Lung (tissue), 12 donors: ENCODE results near the gene HTR3B. TPM values are rescaled to one million over a fixed set of nuclear protein-coding genes. Genes with fewer than 3 reads are reported as not detected.
A peak's percentile ranks its signal among the peaks of the same experiment; 100 is the strongest.

ENCODE experiments used
- ATAC-seq: fragments of 200-7000 bp; cut with Tn5 transposase; one replicate; pipeline ENCODE4 v1.9.1; 2020; ENCODE audit warnings: moderate number of reproducible peaks; ENCODE audit not compliant: insufficient read depth, low FRiP score
- DNase-seq, 3 donors: peaks; one replicate each; pipeline ENCODE4 v3.0.0-alpha.2; 2013 to 2017
- H3K27ac ChIP-seq, 2 donors: one replicate each; pipeline ENCODE4 v1.5.1; 2013; ENCODE audit warnings: mild to moderate bottlenecking in 2 of 2, moderate library complexity in 2 of 2, control low read depth in 1 of 2, inconsistent platforms in 1 of 2, low read depth in 1 of 2, low read length in 1 of 2
- H3K27me3 ChIP-seq, 3 donors: one replicate each; pipeline ENCODE4 v1.5.1; 2013; ENCODE audit warnings: low read length in 2 of 3; ENCODE audit not compliant: control insufficient read depth in 3 of 3, insufficient read depth in 3 of 3
- H3K36me3 ChIP-seq, 4 donors: one replicate each; pipeline ENCODE4 v1.5.1; 2013; ENCODE audit warnings: low read length in 4 of 4, mild to moderate bottlenecking in 1 of 4, moderate library complexity in 1 of 4; ENCODE audit not compliant: control insufficient read depth in 4 of 4, insufficient read depth in 4 of 4
- H3K4me1 ChIP-seq, 5 donors: one replicate each; pipeline ENCODE4 v1.5.1; 2013; ENCODE audit warnings: low read length in 5 of 5, mild to moderate bottlenecking in 2 of 5, moderate library complexity in 1 of 5; ENCODE audit not compliant: control insufficient read depth in 5 of 5, insufficient read depth in 5 of 5
- H3K4me3 ChIP-seq: one replicate; pipeline ENCODE4 v1.5.1; 2013; ENCODE audit warnings: mild to moderate bottlenecking, control low read depth, moderate library complexity
- H3K9ac ChIP-seq, 2 donors: one replicate each; pipeline ENCODE4 v1.5.1; 2013; ENCODE audit warnings: low read length in 2 of 2, control low read depth in 1 of 2; ENCODE audit not compliant: insufficient read depth in 1 of 2
- H3K9me3 ChIP-seq, 4 donors: one replicate each; pipeline ENCODE4 v1.5.1; 2013; ENCODE audit warnings: low read length in 3 of 4, mild to moderate bottlenecking in 1 of 4, moderate library complexity in 1 of 4; ENCODE audit not compliant: control insufficient read depth in 4 of 4, insufficient read depth in 3 of 4
- WGBS, 2 donors: extraction: QIAGEN DNeasy Blood & Tissue Kit; methylation state at CpG; one replicate each; pipeline ENCODE4 v1.1.7; 2013; 5-methylcytosine and 5-hydroxymethylcytosine counted together
- polyA plus RNA-seq, 2 donors: library from polyadenylated mRNA; stranded (reverse); fragments of 200-250 nt; gene quantifications; one replicate each; pipeline ENCODE4 v1.2.1, GENCODE V29; 2013
- total RNA-seq, 2 donors: library from RNA; depleted of rRNA in 1 of 2; stranded (reverse); fragments of >200 nt in 1 of 2; gene quantifications; one replicate each; pipeline ENCODE4 v1.2.1, GENCODE V29; 2014 to 2021
- TF ChIP-seq, protein P1 (sequence below): IDR thresholded peaks from 2 replicates; pipeline ENCODE4 v1.5.1; 2012; ENCODE audit warnings: mild to moderate bottlenecking; ENCODE audit errors: control extremely low read depth, extremely low read depth
- donor health status: control.
- donor health status: control.
- donor health status: Bipolar disorder and iron deficiency.
- donor health status: healthy.
- donor health status: DM: yes; HTN: yes; CAD: no.

Gene HTR3B
- total and polyA plus RNA-seq, 4 donors: 0.03 TPM; not detected in 3

DNA sequence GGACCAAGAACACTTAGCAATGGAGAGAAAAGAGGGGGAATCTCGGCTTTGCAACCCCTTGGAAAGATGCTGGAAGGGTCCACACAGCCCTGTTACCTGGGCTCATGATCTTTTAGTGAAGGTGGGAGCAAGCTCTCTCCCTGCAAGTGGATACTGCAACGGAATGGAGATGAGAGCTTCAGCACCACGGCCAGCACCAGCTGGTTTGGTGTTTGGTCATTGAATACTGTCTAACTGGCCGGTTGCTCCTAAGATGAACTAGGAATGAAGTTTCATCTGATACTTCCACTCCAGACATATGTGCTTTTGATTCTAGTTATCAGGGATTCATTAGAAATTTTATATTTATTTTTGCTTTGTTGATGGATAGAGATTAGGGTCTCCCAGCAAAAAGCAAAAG is 86.6 kb downstream of the HTR3B start:
- TF ChIP-seq, protein P1, sequence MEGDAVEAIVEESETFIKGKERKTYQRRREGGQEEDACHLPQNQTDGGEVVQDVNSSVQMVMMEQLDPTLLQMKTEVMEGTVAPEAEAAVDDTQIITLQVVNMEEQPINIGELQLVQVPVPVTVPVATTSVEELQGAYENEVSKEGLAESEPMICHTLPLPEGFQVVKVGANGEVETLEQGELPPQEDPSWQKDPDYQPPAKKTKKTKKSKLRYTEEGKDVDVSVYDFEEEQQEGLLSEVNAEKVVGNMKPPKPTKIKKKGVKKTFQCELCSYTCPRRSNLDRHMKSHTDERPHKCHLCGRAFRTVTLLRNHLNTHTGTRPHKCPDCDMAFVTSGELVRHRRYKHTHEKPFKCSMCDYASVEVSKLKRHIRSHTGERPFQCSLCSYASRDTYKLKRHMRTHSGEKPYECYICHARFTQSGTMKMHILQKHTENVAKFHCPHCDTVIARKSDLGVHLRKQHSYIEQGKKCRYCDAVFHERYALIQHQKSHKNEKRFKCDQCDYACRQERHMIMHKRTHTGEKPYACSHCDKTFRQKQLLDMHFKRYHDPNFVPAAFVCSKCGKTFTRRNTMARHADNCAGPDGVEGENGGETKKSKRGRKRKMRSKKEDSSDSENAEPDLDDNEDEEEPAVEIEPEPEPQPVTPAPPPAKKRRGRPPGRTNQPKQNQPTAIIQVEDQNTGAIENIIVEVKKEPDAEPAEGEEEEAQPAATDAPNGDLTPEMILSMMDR: no peak
- H3K4me3 ChIP-seq: no peak overlapping the region
- H3K9me3 ChIP-seq: peaks cover 0 to 2% (median 0%) of the 10 kb centered on the region in 4 donors
- WGBS, 2 donors: 13 to 14% methylated on average over 4 of the region's 4 CpGs
- H3K9ac ChIP-seq: no peak overlapping the region
- H3K27me3 ChIP-seq: peaks cover 0 to 2% (median 0%) of the 10 kb centered on the region in 3 donors
- peak; percentile 59 to 78 (median 67) for DNase-seq
- no peaks in the 10 kb centered on the region for H3K4me1 ChIP-seq
- H3K36me3 ChIP-seq: no peaks in the 10 kb centered on the region
- no peak for ATAC-seq
- no peak overlapping the region for H3K27ac ChIP-seq

DNA sequence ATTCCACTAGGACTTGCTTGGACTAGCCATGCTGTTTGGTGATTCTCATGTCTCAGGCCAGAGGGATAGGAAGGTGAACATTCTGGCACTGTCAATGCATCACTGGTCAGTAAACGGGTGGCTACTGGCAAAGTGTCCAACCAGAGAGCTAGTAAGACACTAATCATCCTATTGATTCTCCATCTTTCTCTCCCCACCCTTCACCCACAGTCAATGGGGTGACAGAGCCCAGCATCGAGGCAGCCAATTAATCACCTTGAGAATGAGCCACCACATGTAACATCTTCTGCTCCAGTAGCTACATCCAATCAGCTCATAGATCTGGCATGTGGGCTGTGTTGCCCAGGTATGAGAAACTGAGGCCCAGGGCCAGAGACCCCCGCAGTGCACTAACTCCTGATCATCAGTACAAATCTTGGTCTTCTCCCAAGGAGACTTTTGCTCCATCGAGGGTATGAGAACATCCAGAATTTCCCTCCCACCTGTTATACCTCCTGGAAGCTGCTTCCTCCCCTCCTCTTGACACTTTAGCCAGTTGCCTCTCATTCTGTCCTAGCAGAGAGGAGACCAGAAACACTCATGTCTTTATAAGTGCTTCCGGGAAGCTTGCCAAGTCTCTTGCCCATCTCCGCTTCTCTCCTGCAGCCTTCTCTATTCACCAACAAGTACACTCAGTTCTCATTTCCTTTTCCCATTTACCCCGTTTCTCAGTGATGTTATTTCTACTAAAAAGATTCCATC is 87.3 kb downstream of the HTR3B start:
- WGBS, 2 donors: 54 to 65% methylated on average over 7 of the region's 7 CpGs
- TF ChIP-seq, protein P1: no peak
- Histone ChIP-seq H3K4me3 (no peak overlapping the region), H3K4me1 (no peaks in the 10 kb centered on the region), H3K9ac (no peak overlapping the region), H3K27me3 (peaks cover 0 to 4% (median 0%) of the 10 kb centered on the region in 3 donors), H3K9me3 (peaks cover 0 to 2% (median 0%) of the 10 kb centered on the region in 4 donors), H3K36me3 (no peaks in the 10 kb centered on the region), H3K27ac (no peak overlapping the region)
- DNase-seq: peak in 2 of 3 donors; percentile 16 to 42
- no peak for ATAC-seq

DNA sequence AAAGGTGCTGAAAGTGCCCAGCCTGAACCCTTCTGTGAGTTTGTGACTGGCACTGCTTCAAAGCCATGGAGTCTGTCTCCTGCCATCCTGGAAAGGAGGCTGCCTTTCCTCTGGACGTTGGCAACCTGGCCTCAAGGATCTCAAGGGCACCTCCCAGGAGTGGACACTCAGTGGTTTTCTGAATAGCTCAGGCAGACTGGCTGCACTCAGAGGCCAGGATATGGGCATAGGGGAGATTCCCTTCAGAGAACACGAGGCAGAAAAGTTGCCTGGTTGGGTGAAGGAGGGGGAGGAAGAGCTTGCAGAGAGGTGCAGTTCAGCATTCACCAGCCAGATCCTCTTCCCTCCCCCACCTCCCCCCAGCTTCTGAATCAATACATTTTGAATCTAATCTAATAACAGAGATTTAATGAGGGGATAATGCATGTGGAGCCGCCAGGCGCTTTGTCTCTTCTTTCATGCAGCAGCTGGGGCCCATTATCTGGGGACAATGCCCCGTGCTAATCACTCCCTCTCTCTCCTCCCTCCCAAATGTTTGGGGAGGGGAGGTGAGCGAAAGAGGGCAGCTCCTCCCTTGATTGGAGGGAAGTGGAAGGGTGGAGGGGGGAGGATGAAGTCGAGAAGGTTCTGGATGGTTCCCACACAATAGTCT is 88.0 kb downstream of the HTR3B start:
- ATAC-seq (no peak), DNase-seq (no peak)
- WGBS, 2 donors: 25 to 34% methylated on average over 7 of the region's 7 CpGs
- Histone ChIP-seq H3K4me3 (no peak overlapping the region), H3K9me3 (peaks cover 0 to 2% (median 0%) of the 10 kb centered on the region in 4 donors), H3K9ac (no peak overlapping the region), H3K36me3 (no peaks in the 10 kb centered on the region), H3K4me1 (no peaks in the 10 kb centered on the region), H3K27me3 (peaks cover 0 to 4% (median 0%) of the 10 kb centered on the region in 3 donors), H3K27ac (no peak overlapping the region)
- TF ChIP-seq, protein P1: no peak
